Measurements from ENCODE around the gene EIF2B4. TPM values are rescaled to one million over a fixed set of nuclear protein-coding genes. Genes with fewer than 3 reads are reported as not detected.

EIF2B4 gene
- total and polyA plus RNA-seq, 2 of the 13 experiments (the other 11 are each of a cell fraction or from before 2014, with no cell fraction given) = 91.5 to 96.4 TPM

- no peak; the same call in 1 of the 2 replicates for TF ChIP-seq ZNF33B (CRISPR knock-in tag; IDR thresholded peaks at IDR 0.05)
- TF ChIP-seq REL (CRISPR knock-in tag; conservative IDR thresholded peaks at IDR 0.05) = no peak
- TF ChIP-seq MEIS2 (CRISPR knock-in tag; IDR thresholded peaks at IDR 0.05) = peak; percentile 76; the same call in 1 of the 2 replicates
- TF ChIP-seq TBX3 (IDR thresholded peaks at IDR 0.05; ENCODE audit: borderline replicate concordance) = no peak
- no peak for TF ChIP-seq ZBTB7A (CRISPR knock-in tag; IDR thresholded peaks at IDR 0.05)
- 0 out of 2 replicates have a peak, but pooled peaks have one; percentile 17 for TF ChIP-seq ZNF256 (CRISPR knock-in tag; conservative IDR thresholded peaks at IDR 0.05)
- no peak for TF ChIP-seq ZSCAN30 (CRISPR knock-in tag; IDR thresholded peaks at IDR 0.05)
- peak; percentile 45; the same call in 1 of the 2 replicates for TF ChIP-seq IKZF5 (CRISPR knock-in tag; IDR thresholded peaks at IDR 0.05)
- no peak for TF ChIP-seq ZNF235 (CRISPR knock-in tag; IDR thresholded peaks at IDR 0.05; ENCODE audit: borderline replicate concordance)
- TF ChIP-seq SMAD3 (CRISPR knock-in tag; IDR thresholded peaks at IDR 0.05) = 0 out of 2 replicates have a peak, but pooled peaks have one; percentile 67
- peak; percentile 44 for TF ChIP-seq HDAC2 (CRISPR knock-in tag; IDR thresholded peaks at IDR 0.05)
- TF ChIP-seq THYN1 (CRISPR knock-in tag; IDR thresholded peaks at IDR 0.05; ENCODE audit: borderline replicate concordance, low read depth) = peak; percentile 92; the same call in 1 of the 2 replicates
- TF ChIP-seq ZNF777 (CRISPR knock-in tag; IDR thresholded peaks at IDR 0.05) = peak; percentile 54
- TF ChIP-seq ZNF205 (CRISPR knock-in tag; IDR thresholded peaks at IDR 0.05) = peak; percentile 65; the same call in 1 of the 2 replicates
- no peak; the same call in 1 of the 2 replicates for TF ChIP-seq ZSCAN20 (CRISPR knock-in tag; IDR thresholded peaks at IDR 0.05; ENCODE audit: borderline replicate concordance)
- TF ChIP-seq DNMT1 (CRISPR knock-in tag; IDR thresholded peaks at IDR 0.05) = no peak
- TF ChIP-seq ZNF839 (CRISPR knock-in tag; IDR thresholded peaks at IDR 0.05; ENCODE audit: borderline replicate concordance) = no peak
- peak; percentile 49; the same call in 1 of the 2 replicates for TF ChIP-seq BRCA1 (CRISPR knock-in tag; IDR thresholded peaks at IDR 0.05)
- no peak for TF ChIP-seq CC2D1A (CRISPR knock-in tag; IDR thresholded peaks at IDR 0.05)
- TF ChIP-seq CTCF (CRISPR knock-in tag; IDR thresholded peaks at IDR 0.05) = no peak
- TF ChIP-seq ZIK1 (CRISPR knock-in tag; IDR thresholded peaks at IDR 0.05; ENCODE audit: borderline replicate concordance, low read depth) = peak; percentile 77; the same call in 1 of the 2 replicates
- peak; percentile 87; the same call in 1 of the 2 replicates for TF ChIP-seq ZBTB34 (CRISPR knock-in tag; IDR thresholded peaks at IDR 0.05)
- TF ChIP-seq ZBTB33 (CRISPR knock-in tag; IDR thresholded peaks at IDR 0.05) = peak; percentile 11; the same call in 1 of the 2 replicates
These were observed 47.2 kb downstream of the EIF2B4 start, which contains the start of gene MPV17 (continued) for GRCh38 chr2:27322766-27323595.
